ENCODE measurements around the gene SRGAP1.

- TF ChIP-seq CTCF (IDR thresholded peaks at IDR 0.05) (no peak), POLR2AphosphoS5 (IDR thresholded peaks at IDR 0.05) (no peak), POLR2A (IDR thresholded peaks at IDR 0.05) (no peak), EP300 (IDR thresholded peaks at IDR 0.05) (no peak)
These were observed 56.7 kb downstream of the SRGAP1 start for GRCh38 chr12:63900922-63901793.

Data from gastroesophageal sphincter (tissue), 3 donors.